ENCODE data around the gene HLF. TPM values are rescaled to one million over a fixed set of nuclear protein-coding genes. Genes with fewer than 3 reads are reported as not detected.

HLF gene
- total RNA-seq, 1 donor from 2014 or later, result 0.32 TPM

DNA sequence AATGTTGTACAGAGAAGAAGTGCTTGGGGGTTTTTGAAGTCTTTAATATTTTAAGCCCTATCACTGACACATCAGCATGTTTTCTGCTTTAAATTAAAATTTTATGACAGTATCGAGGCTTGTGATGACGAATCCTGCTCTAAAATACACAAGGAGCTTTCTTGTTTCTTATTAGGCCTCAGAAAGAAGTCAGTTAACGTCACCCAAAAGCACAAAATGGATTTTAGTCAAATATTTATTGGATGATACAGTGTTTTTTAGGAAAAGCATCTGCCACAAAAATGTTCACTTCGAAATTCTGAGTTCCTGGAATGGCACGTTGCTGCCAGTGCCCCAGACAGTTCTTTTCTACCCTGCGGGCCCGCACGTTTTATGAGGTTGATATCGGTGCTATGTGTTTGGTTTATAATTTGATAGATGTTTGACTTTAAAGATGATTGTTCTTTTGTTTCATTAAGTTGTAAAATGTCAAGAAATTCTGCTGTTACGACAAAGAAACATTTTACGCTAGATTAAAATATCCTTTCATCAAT is 57.8 kb downstream of the HLF start:
- H3K4me1 Mint-ChIP-seq (ENCODE audit: low read depth, unreplicated experiment), result no peaks in the 10 kb centered on the region
- peaks cover 1% of the 10 kb centered on the region for H3K27me3 Mint-ChIP-seq (ENCODE audit: unreplicated experiment)
- H3K27ac Mint-ChIP-seq (ENCODE audit: unreplicated experiment), result no peak overlapping the region
- no peak for DNase-seq
- H3K4me3 Mint-ChIP-seq (ENCODE audit: unreplicated experiment), result no peak overlapping the region
- H3K36me3 Mint-ChIP-seq (ENCODE audit: unreplicated experiment), result no peaks in the 10 kb centered on the region
- no peaks in the 10 kb centered on the region for H3K9me3 Mint-ChIP-seq (ENCODE audit: unreplicated experiment)
- TF ChIP-seq, protein P1, sequence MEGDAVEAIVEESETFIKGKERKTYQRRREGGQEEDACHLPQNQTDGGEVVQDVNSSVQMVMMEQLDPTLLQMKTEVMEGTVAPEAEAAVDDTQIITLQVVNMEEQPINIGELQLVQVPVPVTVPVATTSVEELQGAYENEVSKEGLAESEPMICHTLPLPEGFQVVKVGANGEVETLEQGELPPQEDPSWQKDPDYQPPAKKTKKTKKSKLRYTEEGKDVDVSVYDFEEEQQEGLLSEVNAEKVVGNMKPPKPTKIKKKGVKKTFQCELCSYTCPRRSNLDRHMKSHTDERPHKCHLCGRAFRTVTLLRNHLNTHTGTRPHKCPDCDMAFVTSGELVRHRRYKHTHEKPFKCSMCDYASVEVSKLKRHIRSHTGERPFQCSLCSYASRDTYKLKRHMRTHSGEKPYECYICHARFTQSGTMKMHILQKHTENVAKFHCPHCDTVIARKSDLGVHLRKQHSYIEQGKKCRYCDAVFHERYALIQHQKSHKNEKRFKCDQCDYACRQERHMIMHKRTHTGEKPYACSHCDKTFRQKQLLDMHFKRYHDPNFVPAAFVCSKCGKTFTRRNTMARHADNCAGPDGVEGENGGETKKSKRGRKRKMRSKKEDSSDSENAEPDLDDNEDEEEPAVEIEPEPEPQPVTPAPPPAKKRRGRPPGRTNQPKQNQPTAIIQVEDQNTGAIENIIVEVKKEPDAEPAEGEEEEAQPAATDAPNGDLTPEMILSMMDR (IDR thresholded peaks at IDR 0.05; ENCODE audit: partially characterized antibody, unreplicated experiment), result no peak

GRCh38 chr17:55323518-55324295 is 58.9 kb downstream of the HLF start:
- H3K27me3 Mint-ChIP-seq (ENCODE audit: unreplicated experiment), result peaks cover 1% of the 10 kb centered on the region
- TF ChIP-seq, protein P1 (IDR thresholded peaks at IDR 0.05; ENCODE audit: partially characterized antibody, unreplicated experiment), result no peak
- DNase-seq, result no peak
- H3K9me3 Mint-ChIP-seq (ENCODE audit: unreplicated experiment), result no peaks in the 10 kb centered on the region
- H3K36me3 Mint-ChIP-seq (ENCODE audit: unreplicated experiment), result peaks cover 2% of the 10 kb centered on the region
- H3K4me1 Mint-ChIP-seq (ENCODE audit: low read depth, unreplicated experiment), result no peaks in the 10 kb centered on the region
- H3K27ac Mint-ChIP-seq (ENCODE audit: unreplicated experiment), result no peak overlapping the region
- H3K4me3 Mint-ChIP-seq (ENCODE audit: unreplicated experiment), result no peak overlapping the region

- peaks cover 5% of the 10 kb centered on the region for H3K36me3 Mint-ChIP-seq (ENCODE audit: unreplicated experiment)
- H3K27ac Mint-ChIP-seq (ENCODE audit: unreplicated experiment), result no peak overlapping the region
- no peak for DNase-seq
- H3K9me3 Mint-ChIP-seq (ENCODE audit: unreplicated experiment), result peaks cover 2% of the 10 kb centered on the region
- H3K27me3 Mint-ChIP-seq (ENCODE audit: unreplicated experiment), result no peaks in the 10 kb centered on the region
- H3K4me3 Mint-ChIP-seq (ENCODE audit: unreplicated experiment), result no peak overlapping the region
- H3K4me1 Mint-ChIP-seq (ENCODE audit: low read depth, unreplicated experiment), result no peaks in the 10 kb centered on the region
- TF ChIP-seq, protein P1 (IDR thresholded peaks at IDR 0.05; ENCODE audit: partially characterized antibody, unreplicated experiment), result no peak
Measured at GRCh38 chr17:55324296-55324978, 59.7 kb downstream of the HLF start.

- Mint-ChIP-seq H3K27me3 (ENCODE audit: unreplicated experiment) (no peaks in the 10 kb centered on the region), H3K9me3 (ENCODE audit: unreplicated experiment) (peaks cover 2% of the 10 kb centered on the region), H3K27ac (ENCODE audit: unreplicated experiment) (no peak overlapping the region), H3K4me3 (ENCODE audit: unreplicated experiment) (no peak overlapping the region), H3K36me3 (ENCODE audit: unreplicated experiment) (peaks cover 5% of the 10 kb centered on the region), H3K4me1 (ENCODE audit: low read depth, unreplicated experiment) (no peaks in the 10 kb centered on the region)
- no peak for DNase-seq
- TF ChIP-seq, protein P1 (IDR thresholded peaks at IDR 0.05; ENCODE audit: partially characterized antibody, unreplicated experiment), result no peak
Measured at GRCh38 chr17:55325406-55325805, 60.6 kb downstream of the HLF start.

DNA sequence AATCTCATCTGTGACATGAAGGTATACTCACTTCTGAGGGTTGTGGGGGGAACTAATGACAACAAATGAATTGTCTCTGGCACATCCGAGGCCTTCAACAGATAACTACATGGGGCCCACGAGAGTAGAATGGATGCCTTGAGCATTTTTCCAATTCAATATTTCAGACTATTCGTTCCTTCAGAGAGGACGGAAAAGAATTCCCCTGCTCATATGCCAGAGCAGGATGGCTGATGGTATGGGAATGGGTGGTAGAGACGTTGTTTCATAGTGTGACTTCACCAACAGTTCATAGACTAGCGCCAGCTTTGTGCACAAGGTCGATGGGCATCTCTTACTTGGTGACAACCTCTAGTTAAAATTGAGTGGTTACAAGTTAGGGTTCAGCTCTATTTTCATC is 61.3 kb downstream of the HLF start:
- peaks cover 2% of the 10 kb centered on the region for H3K9me3 Mint-ChIP-seq (ENCODE audit: unreplicated experiment)
- DNase-seq, result no peak
- TF ChIP-seq, protein P1 (IDR thresholded peaks at IDR 0.05; ENCODE audit: partially characterized antibody, unreplicated experiment), result no peak
- no peaks in the 10 kb centered on the region for H3K27me3 Mint-ChIP-seq (ENCODE audit: unreplicated experiment)
- no peaks in the 10 kb centered on the region for H3K4me1 Mint-ChIP-seq (ENCODE audit: low read depth, unreplicated experiment)
- H3K27ac Mint-ChIP-seq (ENCODE audit: unreplicated experiment), result no peak overlapping the region
- H3K36me3 Mint-ChIP-seq (ENCODE audit: unreplicated experiment), result peaks cover 5% of the 10 kb centered on the region
- no peak overlapping the region for H3K4me3 Mint-ChIP-seq (ENCODE audit: unreplicated experiment)

All from glutamatergic neuron (in vitro differentiated cells).